HepG2 (cell line): ENCODE results near the gene HNRNPC. TPM values are rescaled to one million over a fixed set of nuclear protein-coding genes. Genes with fewer than 3 reads are reported as not detected.
A peak's percentile ranks its signal among the peaks of the same experiment; 100 is the strongest.

Experiments
- DMAP1 ChIP-seq: IDR thresholded peaks from 2 replicates; pipeline ENCODE4 v1.6.1; 2016
- DR1 ChIP-seq: sonication (generic); formaldehyde crosslinking; IDR thresholded peaks from 2 replicates; pipeline ENCODE4 v1.8.0; 2021; ENCODE audit warnings: mild to moderate bottlenecking, missing genetic modification reagents, inconsistent platforms
- DRAP1 ChIP-seq: IDR thresholded peaks from 2 replicates; pipeline ENCODE4 v1.6.1; 2016; ENCODE audit warnings: missing genetic modification reagents, missing compliant biosample characterization
- ERF ChIP-seq: IDR thresholded peaks from 2 replicates; pipeline ENCODE4 v1.6.1; 2018; ENCODE audit warnings: missing biosample characterization, missing genetic modification reagents
- HOXA7 ChIP-seq: sonication (generic); formaldehyde crosslinking; IDR thresholded peaks from 2 replicates; pipeline ENCODE4 v1.8.1; 2022; ENCODE audit warnings: mild to moderate bottlenecking, missing genetic modification reagents, moderate library complexity
- LBX2 ChIP-seq: sonication (generic); formaldehyde crosslinking; IDR thresholded peaks from 2 replicates; pipeline ENCODE4 v1.5.0; 2020; ENCODE audit warnings: missing genetic modification reagents, mild to moderate bottlenecking, borderline replicate concordance
- MTA1 ChIP-seq: sonication (generic); formaldehyde crosslinking; IDR thresholded peaks from 2 replicates; pipeline ENCODE4 v1.4.0; 2020; ENCODE audit warnings: missing genetic modification reagents, mild to moderate bottlenecking, borderline replicate concordance
- MTERF4 ChIP-seq: sonication (generic); formaldehyde crosslinking; IDR thresholded peaks from 2 replicates; pipeline ENCODE4 v1.8.0; 2023; ENCODE audit warnings: mild to moderate bottlenecking, missing genetic modification reagents
- NFRKB ChIP-seq: fragments of 450-650 bp; IDR thresholded peaks from 2 replicates; pipeline ENCODE4 v1.6.1; 2017
- NKX3-1 ChIP-seq: sonication (generic); formaldehyde crosslinking; IDR thresholded peaks from 2 replicates; pipeline ENCODE4 v1.5.0; 2020; ENCODE audit warnings: missing genetic modification reagents
- PCBP1 ChIP-seq: fragments of 200-400 bp; formaldehyde crosslinking; IDR thresholded peaks from 2 replicates; pipeline ENCODE4 v1.6.1; 2017; ENCODE audit warnings: mild to moderate bottlenecking, low read depth, low read length, borderline replicate concordance
- POLR2AphosphoS2 ChIP-seq: IDR thresholded peaks from 2 replicates; pipeline ENCODE4 v1.6.1; 2011; ENCODE audit warnings: low read depth, low read length, improper control_type of control experiment
- SSRP1 ChIP-seq: IDR thresholded peaks from 2 replicates; pipeline ENCODE4 v1.6.1; 2016; ENCODE audit warnings: control low read depth
- ZBTB8A ChIP-seq: sonication (generic); formaldehyde crosslinking; IDR thresholded peaks from 2 replicates; pipeline ENCODE4 v1.4.0; 2020; ENCODE audit warnings: mild to moderate bottlenecking, low read depth, missing genetic modification reagents, borderline replicate concordance
- ZFP1 ChIP-seq: IDR thresholded peaks from 2 replicates; pipeline ENCODE4 v1.6.1; 2016
- ZFP41 ChIP-seq: sonication (generic); formaldehyde crosslinking; IDR thresholded peaks from 2 replicates; pipeline ENCODE4 v1.4.0; 2020; ENCODE audit warnings: mild to moderate bottlenecking, missing genetic modification reagents, borderline replicate concordance
- ZNF430 ChIP-seq: sonication (generic); formaldehyde crosslinking; IDR thresholded peaks from 2 replicates; pipeline ENCODE4 v1.9.0; 2021; ENCODE audit warnings: mild to moderate bottlenecking, missing genetic modification reagents
- ZNF652 ChIP-seq: IDR thresholded peaks from 2 replicates; pipeline ENCODE4 v1.6.1; 2016; ENCODE audit warnings: low read depth, borderline replicate concordance
- ZNF75D ChIP-seq: sonication (generic); formaldehyde crosslinking; IDR thresholded peaks from 2 replicates; pipeline ENCODE4 v1.8.1; 2023; ENCODE audit warnings: missing genetic modification reagents, mild to moderate bottlenecking, borderline replicate concordance
- polyA plus RNA-seq, 8 experiments: library from polyadenylated mRNA; depleted of rRNA in 3 of 8; stranded (reverse) in 7 of 8; unstranded in 1 of 8; fragments of >200 nt; fragmentation: Illumina TruSeq in 4 of 8; extraction: Trizol in 4 of 8; gene quantifications; 2 replicates each; pipeline versions ENCODE4 v1.2.1 to v1.2.3, GENCODE V29; 2011 to 2016; ENCODE audit warnings: low read depth in 4 of 8, missing spikeins in 1 of 8, mixed read lengths in 1 of 8; ENCODE audit not compliant: insufficient read depth in 1 of 8
- total RNA-seq, 5 experiments: library from RNA; depleted of rRNA; stranded (reverse); fragments of >200 nt; fragmentation: Illumina TruSeq; extraction: Trizol; gene quantifications; 2 replicates each; pipeline ENCODE4 v1.2.3, GENCODE V29; 2016; ENCODE audit warnings: low read depth in 1 of 5
- TF ChIP-seq, protein P1 (sequence below): sonication (generic); formaldehyde crosslinking; IDR thresholded peaks from 2 replicates; pipeline ENCODE4 v1.4.0; 2020; ENCODE audit warnings: missing genetic modification reagents, borderline replicate concordance
- TF ChIP-seq, protein P2 (sequence below), 2 experiments: IDR thresholded peaks; 2 replicates each; pipeline ENCODE4 v1.6.1; 2011 to 2012; ENCODE audit warnings: low read length in 2 of 2, borderline replicate concordance in 1 of 2, low read depth in 1 of 2, mild to moderate bottlenecking in 1 of 2, moderate library complexity in 1 of 2

The HNRNPC gene
- total and polyA plus RNA-seq, 2 of the 13 experiments (the other 11 are each of a cell fraction or from before 2014, with no cell fraction given), result 628 to 1,099 TPM

DNA sequence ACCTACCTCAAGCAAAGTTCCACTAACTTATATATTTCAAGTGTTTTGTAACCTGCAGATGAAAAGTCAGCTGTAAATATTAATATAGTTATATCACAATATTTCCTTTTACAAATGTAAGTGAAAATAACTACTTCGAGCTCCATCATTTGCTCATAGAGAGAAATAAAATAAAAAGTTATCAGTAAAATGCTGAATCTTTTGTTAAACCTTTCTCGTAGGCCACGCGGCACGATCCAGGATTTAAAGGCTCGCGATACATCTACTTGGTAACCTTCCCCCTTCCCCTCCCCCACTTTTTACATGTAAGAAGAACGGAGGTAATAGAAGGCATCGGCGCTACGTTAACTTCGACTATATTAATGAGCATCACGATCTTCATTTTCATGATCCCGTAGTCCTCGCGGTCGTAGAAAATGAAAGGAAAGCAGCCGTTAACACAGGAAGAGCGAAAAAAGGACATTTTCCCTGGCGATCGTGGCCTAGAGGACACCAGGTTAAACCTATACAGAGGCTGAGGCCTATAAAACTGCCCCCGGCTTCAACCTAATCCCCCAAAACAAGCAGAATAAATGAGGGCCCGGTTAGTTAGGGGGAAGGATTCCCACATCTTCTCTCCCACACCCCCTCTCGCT is 508 bp downstream of the HNRNPC start (continued):
- TF ChIP-seq, protein P1, sequence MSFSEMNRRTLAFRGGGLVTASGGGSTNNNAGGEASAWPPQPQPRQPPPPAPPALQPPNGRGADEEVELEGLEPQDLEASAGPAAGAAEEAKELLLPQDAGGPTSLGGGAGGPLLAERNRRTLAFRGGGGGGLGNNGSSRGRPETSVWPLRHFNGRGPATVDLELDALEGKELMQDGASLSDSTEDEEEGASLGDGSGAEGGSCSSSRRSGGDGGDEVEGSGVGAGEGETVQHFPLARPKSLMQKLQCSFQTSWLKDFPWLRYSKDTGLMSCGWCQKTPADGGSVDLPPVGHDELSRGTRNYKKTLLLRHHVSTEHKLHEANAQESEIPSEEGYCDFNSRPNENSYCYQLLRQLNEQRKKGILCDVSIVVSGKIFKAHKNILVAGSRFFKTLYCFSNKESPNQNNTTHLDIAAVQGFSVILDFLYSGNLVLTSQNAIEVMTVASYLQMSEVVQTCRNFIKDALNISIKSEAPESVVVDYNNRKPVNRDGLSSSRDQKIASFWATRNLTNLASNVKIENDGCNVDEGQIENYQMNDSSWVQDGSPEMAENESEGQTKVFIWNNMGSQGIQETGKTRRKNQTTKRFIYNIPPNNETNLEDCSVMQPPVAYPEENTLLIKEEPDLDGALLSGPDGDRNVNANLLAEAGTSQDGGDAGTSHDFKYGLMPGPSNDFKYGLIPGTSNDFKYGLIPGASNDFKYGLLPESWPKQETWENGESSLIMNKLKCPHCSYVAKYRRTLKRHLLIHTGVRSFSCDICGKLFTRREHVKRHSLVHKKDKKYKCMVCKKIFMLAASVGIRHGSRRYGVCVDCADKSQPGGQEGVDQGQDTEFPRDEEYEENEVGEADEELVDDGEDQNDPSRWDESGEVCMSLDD (CRISPR knock-in tag), result no peak
- TF ChIP-seq DR1 (CRISPR knock-in tag) (no peak), MTA1 (CRISPR knock-in tag) (no peak), MTERF4 (CRISPR knock-in tag) (0 out of 2 replicates have a peak, but pooled peaks have one; percentile 22), NFRKB (no peak), ERF (CRISPR knock-in tag) (no peak), ZFP41 (CRISPR knock-in tag) (0 out of 2 replicates have a peak, but pooled peaks have one; percentile 21), DRAP1 (no peak), ZNF652 (CRISPR knock-in tag) (peak; percentile 34), POLR2AphosphoS2 (no peak), ZNF75D (no peak), NKX3-1 (no peak), PCBP1 (no peak), DMAP1 (CRISPR knock-in tag) (peak; percentile 11; the same call in 1 of the 2 replicates), LBX2 (CRISPR knock-in tag) (0 out of 2 replicates have a peak, but pooled peaks have one; percentile 70), SSRP1 (CRISPR knock-in tag) (no peak), ZBTB8A (no peak), ZFP1 (no peak), HOXA7 (CRISPR knock-in tag) (no peak), ZNF430 (CRISPR knock-in tag) (no peak; the same call in 1 of the 2 replicates)
- TF ChIP-seq, protein P2, sequence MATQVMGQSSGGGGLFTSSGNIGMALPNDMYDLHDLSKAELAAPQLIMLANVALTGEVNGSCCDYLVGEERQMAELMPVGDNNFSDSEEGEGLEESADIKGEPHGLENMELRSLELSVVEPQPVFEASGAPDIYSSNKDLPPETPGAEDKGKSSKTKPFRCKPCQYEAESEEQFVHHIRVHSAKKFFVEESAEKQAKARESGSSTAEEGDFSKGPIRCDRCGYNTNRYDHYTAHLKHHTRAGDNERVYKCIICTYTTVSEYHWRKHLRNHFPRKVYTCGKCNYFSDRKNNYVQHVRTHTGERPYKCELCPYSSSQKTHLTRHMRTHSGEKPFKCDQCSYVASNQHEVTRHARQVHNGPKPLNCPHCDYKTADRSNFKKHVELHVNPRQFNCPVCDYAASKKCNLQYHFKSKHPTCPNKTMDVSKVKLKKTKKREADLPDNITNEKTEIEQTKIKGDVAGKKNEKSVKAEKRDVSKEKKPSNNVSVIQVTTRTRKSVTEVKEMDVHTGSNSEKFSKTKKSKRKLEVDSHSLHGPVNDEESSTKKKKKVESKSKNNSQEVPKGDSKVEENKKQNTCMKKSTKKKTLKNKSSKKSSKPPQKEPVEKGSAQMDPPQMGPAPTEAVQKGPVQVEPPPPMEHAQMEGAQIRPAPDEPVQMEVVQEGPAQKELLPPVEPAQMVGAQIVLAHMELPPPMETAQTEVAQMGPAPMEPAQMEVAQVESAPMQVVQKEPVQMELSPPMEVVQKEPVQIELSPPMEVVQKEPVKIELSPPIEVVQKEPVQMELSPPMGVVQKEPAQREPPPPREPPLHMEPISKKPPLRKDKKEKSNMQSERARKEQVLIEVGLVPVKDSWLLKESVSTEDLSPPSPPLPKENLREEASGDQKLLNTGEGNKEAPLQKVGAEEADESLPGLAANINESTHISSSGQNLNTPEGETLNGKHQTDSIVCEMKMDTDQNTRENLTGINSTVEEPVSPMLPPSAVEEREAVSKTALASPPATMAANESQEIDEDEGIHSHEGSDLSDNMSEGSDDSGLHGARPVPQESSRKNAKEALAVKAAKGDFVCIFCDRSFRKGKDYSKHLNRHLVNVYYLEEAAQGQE (IDR thresholded peaks at IDR 0.05; ENCODE audit: borderline replicate concordance in 1 of 2, low read depth in 1 of 2, low read length in 2 of 2), result peak in 1 of 2 experiments; percentile 67; a peak in 2 of 4 replicates
